Measurements from ENCODE around the gene SLCO1B3.
"Not testable (repeated sequence)": the region's sequence is repeated elsewhere in the genome, so short reads cannot be mapped to it uniquely, and the experiment has no call there.

The SLCO1B3 gene, protein sequence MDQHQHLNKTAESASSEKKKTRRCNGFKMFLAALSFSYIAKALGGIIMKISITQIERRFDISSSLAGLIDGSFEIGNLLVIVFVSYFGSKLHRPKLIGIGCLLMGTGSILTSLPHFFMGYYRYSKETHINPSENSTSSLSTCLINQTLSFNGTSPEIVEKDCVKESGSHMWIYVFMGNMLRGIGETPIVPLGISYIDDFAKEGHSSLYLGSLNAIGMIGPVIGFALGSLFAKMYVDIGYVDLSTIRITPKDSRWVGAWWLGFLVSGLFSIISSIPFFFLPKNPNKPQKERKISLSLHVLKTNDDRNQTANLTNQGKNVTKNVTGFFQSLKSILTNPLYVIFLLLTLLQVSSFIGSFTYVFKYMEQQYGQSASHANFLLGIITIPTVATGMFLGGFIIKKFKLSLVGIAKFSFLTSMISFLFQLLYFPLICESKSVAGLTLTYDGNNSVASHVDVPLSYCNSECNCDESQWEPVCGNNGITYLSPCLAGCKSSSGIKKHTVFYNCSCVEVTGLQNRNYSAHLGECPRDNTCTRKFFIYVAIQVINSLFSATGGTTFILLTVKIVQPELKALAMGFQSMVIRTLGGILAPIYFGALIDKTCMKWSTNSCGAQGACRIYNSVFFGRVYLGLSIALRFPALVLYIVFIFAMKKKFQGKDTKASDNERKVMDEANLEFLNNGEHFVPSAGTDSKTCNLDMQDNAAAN

DNA sequence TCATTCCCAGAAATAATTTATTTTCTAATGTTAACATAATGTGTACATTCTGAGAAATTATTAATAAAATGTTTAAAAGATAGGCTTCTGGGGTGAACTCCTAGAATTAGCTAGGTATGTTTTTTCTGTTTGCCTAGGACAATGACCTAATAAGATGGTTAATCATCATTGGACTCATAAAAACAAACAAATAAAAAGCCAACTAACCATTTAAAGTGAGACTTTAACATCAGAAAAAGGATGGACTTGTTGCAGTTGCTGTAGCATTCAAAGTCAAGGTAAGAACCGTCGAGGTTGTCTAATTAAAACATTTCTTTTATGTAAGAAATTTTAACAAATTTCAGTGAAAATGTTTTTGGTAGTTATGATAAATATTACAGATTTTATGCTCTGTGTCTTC, at the start of gene SLCO1B3:
Gene SLCO1B3 (plus strand): TSS at position 219 of the 400 bp plus-strand sequence. CDS start 5,034 bp downstream, outside the sequence.
- no peak for DNase-seq (ENCODE audit: low spot score)

DNA sequence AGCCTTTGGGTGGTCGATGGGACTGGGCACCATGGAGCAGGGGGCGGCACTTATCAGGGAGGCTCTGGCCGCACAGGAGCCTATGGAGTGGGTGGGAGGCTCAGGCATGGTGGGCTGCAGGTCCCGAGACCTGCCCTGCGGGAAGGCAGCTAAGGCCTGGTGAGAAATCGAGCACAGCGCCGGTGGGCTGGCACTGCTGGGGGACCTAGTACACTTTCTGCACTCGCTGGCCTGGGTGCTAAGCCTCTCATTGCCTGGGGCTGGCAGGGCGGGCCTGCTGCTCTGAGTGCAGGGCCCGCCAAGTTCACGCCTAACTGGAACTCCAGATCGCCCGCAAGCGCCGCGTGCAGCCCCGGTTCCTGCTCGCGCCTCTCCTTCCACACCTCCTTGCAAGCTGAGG, 33.1 kb upstream of the SLCO1B3 start:
- no peak for DNase-seq (ENCODE audit: low spot score)

DNA sequence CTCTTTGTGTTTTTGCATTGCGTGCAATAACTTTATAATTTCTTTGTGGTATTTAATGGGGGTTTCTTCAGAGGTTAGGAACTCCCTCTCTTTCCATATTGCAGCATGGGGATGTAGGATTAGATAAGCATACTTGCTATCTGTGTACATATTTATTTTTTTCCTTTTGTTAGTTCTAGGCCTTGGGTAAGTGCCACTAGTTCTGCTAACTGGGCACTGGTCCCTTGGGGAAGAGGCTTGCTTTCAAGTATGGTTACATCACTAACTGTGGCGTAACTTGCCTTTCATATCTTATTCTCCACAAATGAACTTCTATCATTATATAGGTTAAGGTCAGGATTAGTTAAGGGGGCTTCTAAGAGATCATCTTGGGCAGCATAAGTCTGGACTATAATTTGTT, 31.5 kb upstream of the SLCO1B3 start:
- no peak for DNase-seq (ENCODE audit: low spot score)

DNA sequence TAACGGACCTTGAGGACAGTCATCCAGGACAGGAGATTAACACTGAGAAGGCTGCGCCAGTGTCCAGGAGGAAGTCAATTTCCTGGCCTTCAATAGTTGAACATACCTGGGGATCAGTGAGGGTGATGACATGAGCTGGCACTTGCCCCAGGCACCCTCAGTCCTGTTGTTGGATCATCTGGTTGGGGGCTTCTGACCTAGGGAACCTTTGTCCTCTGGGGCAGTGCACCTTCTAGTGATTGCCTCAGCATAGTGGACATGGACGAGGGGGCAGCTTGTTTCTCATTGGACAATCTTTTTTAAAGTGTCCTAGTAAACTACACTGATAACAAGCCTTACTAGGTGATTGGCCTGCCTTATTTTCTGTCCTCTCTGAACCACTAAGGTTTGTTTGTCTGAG, 30.5 kb upstream of the SLCO1B3 start:
- not testable (repeated sequence) for DNase-seq (ENCODE audit: low spot score)

DNA sequence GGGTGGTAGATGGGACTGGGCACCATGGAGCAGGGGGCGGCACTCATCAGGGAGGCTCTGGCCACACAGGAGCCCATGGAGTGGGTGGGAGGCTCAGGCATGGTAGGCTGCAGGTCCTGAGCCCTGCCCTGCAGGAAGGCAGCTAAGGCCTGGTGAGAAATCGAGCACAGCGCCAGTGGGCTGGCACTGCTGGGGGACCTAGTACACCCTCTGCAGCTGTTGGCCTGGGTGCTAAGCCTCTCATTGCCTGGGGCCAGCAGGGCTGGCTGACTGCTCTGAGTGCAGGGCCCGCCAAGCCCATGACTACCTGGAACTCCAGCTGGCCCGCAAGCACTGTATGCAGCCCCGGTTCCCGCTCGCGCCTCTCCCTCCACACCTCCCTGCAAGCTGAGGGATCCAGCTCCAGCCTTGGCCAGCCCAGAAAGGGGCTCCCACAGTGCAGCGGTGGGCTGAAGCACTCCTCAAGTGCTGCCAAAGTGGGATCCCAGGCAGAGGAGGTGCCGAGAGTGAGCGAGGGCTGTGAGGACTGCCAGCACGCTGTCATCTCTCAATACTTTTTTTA, 26.6 kb upstream of the SLCO1B3 start:
- not testable (repeated sequence) for DNase-seq (ENCODE audit: low spot score)

DNA sequence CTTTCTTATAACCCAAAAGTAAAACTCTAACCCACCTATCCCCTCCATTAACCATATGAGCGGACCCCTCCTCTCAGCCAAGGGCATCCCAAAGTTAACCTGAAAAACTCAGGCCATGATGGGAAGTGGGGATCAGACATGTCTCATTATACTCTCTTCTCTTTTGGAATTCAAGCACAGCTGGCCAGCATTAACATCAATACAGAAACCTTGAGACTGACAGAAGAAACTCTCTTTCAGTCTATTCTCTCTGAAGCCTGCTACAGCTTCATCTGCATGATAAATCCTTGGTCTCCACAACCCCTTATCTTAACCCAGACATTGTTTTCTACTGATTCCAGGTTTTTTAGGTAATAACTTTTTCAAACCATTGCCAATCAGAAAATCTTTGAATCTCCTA, 17.5 kb upstream of the SLCO1B3 start:
- DNase-seq (ENCODE audit: low spot score), result no peak

DNA sequence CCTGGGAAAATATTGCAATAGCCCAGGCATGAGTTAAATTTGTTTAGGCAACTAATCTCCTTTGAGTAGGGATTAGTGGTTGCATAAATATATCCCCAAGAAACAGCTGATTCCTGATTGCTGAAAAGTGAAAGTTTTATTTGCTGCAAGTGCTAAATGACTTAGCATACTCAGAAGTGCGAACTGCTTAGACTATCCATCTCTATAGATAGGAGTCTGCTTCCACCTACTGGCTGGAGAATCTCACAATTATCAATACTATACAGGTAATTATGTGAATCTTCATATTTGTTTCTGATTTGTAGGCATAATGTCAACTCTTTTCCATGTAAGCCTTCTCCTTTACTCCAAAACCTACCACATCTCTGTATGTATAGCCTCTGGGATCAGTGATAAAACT, 12.0 kb upstream of the SLCO1B3 start:
- DNase-seq (ENCODE audit: low spot score), result no peak

DNA sequence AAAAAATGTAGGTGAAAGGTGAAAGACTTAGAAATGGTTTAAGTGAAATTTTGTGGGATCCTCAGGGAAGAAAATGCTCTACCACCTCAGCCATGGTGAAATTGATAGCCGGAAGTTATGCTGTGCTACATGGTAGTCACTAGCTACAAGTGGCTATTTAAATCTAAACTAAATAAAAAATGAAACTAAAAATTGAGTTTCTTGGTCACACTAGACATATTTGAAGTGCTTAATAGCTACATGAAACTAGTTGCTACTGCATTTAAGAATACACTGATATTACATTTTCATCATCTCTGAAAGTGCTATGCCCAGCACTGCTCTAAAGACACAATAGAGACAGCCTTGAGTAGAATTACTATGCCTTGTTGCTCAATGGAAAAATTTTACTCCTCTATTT, 10.3 kb upstream of the SLCO1B3 start:
- no peak for DNase-seq (ENCODE audit: low spot score)

DNA sequence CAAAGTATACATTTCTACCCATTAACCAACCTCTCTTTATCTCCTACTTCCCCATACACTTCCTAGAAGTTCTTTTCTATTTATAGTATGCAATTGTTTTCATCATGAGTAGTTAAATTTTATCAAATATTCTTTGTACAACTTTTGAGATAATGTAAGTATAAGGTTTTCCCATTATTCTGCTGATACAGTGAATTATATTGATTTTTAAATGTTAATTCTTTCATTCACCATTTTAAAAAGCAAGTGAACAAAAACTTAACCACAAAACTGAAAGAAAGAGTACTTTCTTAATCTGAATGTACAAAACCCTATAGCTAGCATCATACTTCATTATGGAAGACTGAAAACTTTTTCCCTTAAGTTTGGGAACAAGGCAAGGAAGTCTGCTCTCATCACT, 9.5 kb upstream of the SLCO1B3 start:
- DNase-seq (ENCODE audit: low spot score), result no peak

DNA sequence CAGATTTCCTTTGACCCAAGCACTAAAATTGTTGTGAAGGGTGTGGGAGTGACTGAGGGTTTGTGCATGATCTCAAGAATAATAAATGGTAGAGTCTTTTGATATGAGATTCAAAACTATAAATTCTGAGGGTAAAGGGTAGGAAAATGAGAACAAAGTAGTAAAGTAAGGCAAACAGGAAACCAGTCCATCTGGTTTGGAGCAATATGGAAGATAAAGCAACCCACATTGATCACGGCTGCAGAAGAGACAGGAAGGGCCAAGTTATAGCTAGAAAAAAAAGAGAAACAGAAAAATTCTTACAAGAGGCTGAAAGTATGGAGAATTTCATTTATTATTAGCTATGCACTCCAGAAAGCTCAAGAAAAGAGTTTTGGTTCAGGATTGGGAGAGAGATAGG, 4.6 kb upstream of the SLCO1B3 start:
- DNase-seq (ENCODE audit: low spot score), result no peak

DNA sequence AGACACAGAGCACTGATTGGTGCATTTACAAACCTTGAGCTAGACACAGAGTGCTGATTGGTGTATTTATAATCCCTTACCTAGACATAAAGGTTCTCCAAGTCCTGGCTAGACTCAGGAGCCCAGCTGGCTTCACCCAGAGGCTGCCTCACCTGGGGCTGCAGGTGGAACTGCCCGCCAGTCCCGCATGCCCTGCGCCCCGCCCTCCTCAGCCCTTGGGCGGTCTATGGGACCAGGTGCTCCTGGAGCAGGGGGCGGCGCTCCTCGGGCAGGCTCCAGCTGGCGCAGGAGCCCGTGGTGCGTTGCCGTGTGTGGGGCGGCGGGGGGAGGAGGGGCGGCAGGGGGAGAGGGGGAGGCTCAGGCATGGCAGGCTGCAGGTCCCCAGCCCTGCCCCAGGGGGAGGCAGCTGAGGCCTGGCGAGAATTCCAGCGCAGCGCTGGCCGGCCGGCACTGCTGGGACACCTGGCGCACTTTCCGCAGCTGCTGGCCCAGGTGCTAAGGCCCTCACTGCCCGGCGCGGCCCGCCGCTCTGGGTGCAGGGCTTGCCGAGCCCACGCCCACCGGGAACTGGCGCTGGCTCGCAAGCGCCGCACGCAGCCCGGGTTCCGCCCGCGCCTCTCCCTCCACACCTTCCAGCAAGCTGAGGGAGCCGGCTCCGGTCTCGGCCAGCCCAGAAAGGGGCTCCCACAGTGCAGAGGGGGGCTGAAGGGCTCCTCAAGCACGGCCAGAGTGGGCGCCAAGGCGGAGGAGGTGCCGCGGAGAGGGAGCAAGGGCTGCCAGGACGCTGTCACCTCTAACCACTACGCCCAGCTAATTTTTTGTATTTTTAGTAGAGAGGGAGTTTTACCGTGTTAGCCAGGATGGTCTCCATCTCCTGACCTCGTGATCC, 3.1 kb upstream of the SLCO1B3 start:
- DNase-seq (ENCODE audit: low spot score), result no peak

DNA sequence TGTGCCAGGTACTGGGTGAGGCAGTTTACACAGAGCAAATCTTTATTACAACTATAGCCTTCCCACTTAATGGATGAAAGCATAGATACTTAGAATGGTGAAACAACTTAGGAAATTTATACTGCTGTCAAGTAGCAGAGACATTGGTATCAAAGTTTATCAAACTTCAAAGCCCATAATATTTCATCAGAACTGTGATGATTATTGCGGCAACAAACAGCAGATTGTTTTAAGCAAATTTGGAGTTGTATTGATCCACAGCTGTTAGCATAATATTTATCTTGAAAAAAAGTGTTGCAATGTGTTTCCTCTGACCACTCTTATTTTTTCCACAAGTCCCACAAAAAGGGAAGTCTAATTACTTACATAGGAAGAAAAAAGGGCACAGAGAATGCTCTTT, 2.0 kb upstream of the SLCO1B3 start:
- DNase-seq (ENCODE audit: low spot score), result no peak

DNA sequence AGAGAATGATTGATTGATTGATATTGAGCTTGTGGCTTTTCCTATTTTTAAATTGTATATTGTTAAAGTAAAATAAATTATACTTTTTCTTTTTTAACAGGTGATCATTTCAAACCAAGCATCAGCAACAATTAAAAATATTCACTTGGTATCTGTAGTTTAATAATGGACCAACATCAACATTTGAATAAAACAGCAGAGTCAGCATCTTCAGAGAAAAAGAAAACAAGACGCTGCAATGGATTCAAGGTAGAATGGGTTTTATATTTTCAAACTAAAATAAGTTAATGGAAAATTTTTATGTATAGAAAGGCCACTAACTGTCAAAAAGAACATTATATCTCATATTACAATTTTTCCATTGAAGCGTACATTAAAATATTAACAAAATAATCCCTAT, 5.1 kb downstream of the SLCO1B3 start:
- no peak for DNase-seq (ENCODE audit: low spot score)

DNA sequence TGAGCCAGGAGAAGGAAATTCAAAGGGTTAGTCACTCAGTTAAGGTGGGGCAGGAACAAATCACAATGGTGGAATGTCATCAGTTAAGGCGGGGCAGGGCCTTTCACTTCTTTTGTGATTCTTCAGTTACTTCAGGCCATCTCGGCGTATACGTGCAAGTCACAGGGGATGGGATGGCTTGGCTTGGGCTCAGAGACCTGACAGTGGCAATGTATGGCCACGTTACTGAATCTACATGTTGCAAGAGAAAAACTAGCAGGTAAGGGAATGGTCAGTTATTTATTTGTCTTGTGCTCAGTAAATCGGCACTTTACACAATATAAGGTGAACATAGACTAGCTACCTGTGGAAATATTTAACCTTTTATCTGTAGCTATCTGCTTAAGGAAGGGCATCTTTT, 11.9 kb downstream of the SLCO1B3 start:
- no peak for DNase-seq (ENCODE audit: low spot score)

DNA sequence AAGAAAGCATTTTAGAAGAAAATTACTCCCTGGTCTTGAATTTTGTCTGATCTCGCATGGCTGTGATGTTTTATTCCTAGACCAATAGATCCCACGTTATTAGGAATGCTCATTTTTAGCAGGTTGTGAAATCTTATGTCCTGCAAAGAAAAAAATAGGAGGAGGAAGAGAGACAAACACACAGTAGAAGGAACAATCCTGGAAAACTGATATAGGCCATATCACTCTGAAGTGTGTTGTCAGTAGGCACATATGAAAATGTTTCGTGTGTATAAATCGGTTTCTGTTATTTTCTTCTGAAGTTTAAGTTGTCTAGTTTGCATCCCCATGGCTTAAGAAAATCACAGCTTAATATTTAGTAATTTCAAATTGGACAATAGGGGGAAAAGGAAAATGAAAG, 12.4 kb downstream of the SLCO1B3 start:
- no peak for DNase-seq (ENCODE audit: low spot score)

DNA sequence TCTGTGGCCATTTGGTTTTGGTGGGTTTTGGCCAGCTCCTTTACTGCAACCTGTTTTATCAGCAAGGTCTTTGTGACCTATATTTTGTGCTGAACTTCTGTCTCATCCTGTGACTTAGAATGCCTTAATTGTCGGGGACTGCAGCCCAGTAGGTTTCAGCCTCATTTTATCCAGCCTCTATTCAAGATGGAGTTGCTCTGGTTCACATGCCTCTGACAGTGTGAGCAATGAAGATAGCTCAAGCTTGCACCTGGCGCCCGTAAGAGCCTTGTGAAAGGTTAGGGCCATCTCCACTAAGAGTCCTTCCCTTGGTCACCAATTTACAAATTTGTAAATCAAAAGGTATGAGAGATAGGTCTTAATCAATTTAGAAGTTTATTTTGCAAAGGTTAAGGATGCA, 19.4 kb downstream of the SLCO1B3 start:
- no peak for DNase-seq (ENCODE audit: low spot score)

DNA sequence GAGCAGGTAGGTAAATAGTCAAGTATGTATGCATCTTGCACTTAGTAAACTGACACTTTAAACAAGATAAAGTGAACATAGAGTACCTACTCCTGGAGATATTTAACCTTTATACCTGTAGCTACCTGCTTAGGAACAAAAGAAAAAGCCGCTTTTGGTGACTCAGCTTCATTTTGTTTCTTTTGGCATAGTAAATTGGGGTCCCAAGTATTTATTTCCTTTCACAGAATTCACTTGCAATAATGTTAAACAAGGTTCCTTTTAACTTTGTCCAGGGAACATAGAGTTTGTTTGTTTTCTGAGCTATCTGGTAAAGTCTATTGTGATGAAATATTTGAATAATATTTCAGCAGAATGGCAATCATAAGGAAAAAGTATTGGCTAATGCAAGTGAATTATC, 20.0 kb downstream of the SLCO1B3 start:
- no peak for DNase-seq (ENCODE audit: low spot score)

DNA sequence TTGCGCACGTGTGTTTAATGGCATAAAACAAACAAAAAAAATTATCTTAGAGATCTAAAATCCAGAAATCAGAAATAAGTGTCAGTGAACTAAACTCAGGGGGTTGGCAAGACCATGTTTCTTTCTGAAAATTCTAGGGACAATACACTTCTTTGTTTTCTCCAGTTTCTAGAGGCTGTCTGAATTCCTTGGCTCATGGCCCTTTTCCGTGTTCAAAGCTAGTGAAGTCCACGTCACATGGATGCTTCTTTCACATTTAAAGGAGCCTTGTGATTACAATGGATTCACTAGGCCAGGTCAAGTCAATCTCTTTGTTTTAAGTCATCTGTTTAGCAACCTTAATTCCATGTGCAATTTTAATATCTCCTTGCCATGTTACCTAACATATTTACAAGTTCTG, 22.4 kb downstream of the SLCO1B3 start:
- no peak for DNase-seq (ENCODE audit: low spot score)

DNA sequence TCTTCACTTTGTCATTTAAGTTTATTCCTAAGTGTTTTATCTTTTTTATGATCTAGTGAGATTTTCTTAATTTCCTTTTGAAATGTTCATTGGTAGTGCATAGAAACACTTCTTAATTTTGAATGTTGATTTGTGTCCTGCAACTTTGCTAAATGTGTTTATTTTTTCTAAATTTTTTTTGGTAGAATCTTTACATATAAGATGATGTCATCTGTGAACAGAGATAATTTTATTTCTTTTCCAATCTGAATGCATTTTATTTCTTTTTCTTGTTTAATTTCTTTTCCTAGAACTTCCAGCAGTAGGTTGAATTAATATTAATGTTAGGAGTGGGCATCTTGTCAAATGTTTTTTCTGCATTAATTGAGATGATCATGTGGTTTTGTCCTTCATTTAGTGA, 42.1 kb downstream of the SLCO1B3 start:
- DNase-seq (ENCODE audit: low spot score), result no peak

DNA sequence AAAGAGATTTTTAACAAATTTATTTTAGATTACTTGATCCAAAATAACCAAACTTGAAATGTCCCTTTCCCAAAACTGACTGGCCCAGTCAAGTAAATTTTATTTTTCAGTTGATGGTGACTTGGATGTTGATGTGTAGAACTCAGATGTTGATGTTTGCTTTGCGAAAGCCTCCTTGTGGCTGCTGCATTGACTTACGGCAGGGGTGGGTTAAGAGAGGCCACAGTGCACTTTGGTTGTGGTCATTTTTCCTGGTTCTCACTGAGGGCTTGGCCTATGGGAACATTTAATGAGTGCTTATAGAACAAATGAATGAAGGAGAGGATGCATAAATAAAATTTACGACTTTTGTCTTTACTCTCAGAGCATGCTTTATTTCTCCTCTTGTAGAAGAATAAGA, 52.6 kb downstream of the SLCO1B3 start:
- DNase-seq (ENCODE audit: low spot score), result peak; percentile 8

DNA sequence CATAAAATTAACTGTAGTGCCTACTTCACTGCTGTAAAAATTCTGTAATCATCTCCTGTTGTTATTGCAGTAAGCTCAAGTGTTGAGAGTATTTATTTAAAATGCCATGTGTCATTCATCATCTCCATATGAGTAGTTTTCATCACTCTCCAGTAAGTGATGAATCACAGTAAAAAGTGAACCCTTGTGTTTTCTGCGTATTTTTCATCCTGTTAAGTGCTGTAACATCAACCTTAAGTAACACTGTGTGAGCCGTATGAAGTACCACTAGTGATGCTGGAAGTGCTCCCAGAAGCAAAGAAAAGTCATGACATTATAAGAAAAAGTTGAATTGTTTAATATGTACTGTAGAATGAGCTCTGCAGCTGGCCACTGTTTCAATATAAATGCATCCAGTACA, 55.4 kb downstream of the SLCO1B3 start:
- DNase-seq (ENCODE audit: low spot score), result no peak

DNA sequence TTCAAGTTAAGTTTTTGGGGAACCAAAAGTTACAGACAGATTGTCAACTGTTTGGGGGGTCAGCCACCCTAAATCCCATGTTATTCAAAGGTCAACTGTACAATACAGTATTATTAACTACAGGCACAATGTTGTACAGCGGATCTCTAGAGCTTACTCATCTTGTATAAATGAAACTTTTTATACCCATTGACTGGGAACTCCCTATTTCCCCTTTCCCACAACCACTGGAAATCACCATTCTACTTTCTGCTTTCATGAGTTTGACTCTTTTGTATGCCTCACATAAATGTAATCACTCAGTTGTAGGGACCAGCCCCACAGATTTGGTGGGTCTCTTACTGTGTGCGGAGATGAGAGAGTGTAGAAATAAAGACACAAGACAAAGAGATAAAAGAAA, 57.8 kb downstream of the SLCO1B3 start:
- DNase-seq (ENCODE audit: low spot score), result no peak

Data from iPS-NIHi11 (cell line).